Measurements from ENCODE around the gene NAGLU. TPM values are rescaled to one million over a fixed set of nuclear protein-coding genes. Genes with fewer than 3 reads are reported as not detected.

The NAGLU gene
- 10 to 100 TPM in 3 of 4 donors, 1 to 10 TPM in 1; 9.1 to 17.8 (median 11.7) TPM for total RNA-seq
- 10 to 100 TPM; 16.0 to 18.1 (median 17.5) TPM for polyA plus RNA-seq
- long read RNA-seq, donor 1, transcript NAGLU-201 (6 exons, 2,544 nt), result major isoform, 10 of 18 reads
- long read RNA-seq, donor 1, partial matches to known transcripts, result 2 of 18 reads
- long read RNA-seq, donor 1, other reads (novel, unspliced or antisense), result 6 of 18 reads
- long read RNA-seq, donor 2, transcript NAGLU-201 (6 exons, 2,544 nt), result major isoform, 26 of 55 reads
- long read RNA-seq, donor 2, partial matches to known transcripts, result 4 of 55 reads
- long read RNA-seq, donor 2, other reads (novel, unspliced or antisense), result 24 of 55 reads

DNA sequence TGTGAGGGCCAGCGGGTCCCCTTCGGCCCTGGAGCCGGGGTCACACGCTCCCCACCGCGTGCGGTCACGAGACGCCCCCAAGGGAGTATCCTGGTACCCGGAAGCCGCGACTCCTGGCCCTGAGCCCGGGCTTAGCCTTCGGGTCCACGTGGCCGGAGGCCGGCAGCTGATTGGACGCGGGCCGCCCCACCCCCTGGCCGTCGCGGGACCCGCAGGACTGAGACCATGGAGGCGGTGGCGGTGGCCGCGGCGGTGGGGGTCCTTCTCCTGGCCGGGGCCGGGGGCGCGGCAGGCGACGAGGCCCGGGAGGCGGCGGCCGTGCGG is at the start of gene NAGLU:
Gene NAGLU (plus strand): TSS at position 194 of the 324 bp plus-strand sequence. CDS start 32 bp downstream, at position 226.
- TF ChIP-seq, protein P1, sequence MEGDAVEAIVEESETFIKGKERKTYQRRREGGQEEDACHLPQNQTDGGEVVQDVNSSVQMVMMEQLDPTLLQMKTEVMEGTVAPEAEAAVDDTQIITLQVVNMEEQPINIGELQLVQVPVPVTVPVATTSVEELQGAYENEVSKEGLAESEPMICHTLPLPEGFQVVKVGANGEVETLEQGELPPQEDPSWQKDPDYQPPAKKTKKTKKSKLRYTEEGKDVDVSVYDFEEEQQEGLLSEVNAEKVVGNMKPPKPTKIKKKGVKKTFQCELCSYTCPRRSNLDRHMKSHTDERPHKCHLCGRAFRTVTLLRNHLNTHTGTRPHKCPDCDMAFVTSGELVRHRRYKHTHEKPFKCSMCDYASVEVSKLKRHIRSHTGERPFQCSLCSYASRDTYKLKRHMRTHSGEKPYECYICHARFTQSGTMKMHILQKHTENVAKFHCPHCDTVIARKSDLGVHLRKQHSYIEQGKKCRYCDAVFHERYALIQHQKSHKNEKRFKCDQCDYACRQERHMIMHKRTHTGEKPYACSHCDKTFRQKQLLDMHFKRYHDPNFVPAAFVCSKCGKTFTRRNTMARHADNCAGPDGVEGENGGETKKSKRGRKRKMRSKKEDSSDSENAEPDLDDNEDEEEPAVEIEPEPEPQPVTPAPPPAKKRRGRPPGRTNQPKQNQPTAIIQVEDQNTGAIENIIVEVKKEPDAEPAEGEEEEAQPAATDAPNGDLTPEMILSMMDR (IDR thresholded peaks at IDR 0.05), result no peak
- Histone ChIP-seq H3K36me3 (ENCODE audit: insufficient read depth in 1 of 2, low read depth in 1 of 2) (peaks cover 0 to 30% of the 10 kb centered on the region in 2 donors), H3K4me3 (peak within 1 kb of the TSS; percentile 74), H3K4me1 (peaks cover 28% of the 10 kb centered on the region), H3K9me3 (no peaks in the 10 kb centered on the region), H3K27me3 (ENCODE audit: insufficient read depth in 3 of 3, low read length in 2 of 3) (no peaks in the 10 kb centered on the region), H3K27ac (peak within 1 kb of the TSS; percentile 92)
- intact Hi-C loops (cut with DNase I), result no loop called here
- DNase-seq, result peak; percentile 98 to 99
- 0% methylated on average over 20 to 40 of the region's 40 CpGs for WGBS, 3 donors
- peak; percentile 81 to 84 (median 82) for ATAC-seq

DNA sequence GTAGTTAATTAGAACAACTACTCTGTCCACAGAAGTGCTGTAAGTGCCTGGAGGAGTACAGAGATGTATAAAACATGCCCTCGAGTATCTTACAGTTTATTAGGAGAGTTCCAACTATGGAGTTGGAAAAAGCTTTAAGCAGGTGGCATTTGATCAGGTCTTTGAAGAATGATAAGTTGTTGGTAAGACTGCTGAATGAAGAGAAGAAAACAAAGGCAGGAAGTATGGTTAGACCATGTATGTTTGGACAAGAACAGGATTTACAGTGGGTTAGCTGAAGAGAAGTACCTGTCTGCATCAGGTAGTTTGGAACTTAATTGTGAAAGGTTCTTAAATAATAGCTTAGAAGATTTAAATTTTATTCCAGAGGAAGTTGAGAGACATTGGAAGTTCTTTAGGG is 48.0 kb upstream of the NAGLU start:
- Histone ChIP-seq H3K9me3 (no peaks in the 10 kb centered on the region), H3K4me3 (no peak overlapping the region), H3K36me3 (ENCODE audit: insufficient read depth in 1 of 2, low read depth in 1 of 2) (peaks cover 28 to 100% of the 10 kb centered on the region in 2 donors), H3K27ac (no peak overlapping the region), H3K27me3 (ENCODE audit: insufficient read depth in 3 of 3, low read length in 2 of 3) (no peaks in the 10 kb centered on the region), H3K4me1 (peaks cover 4% of the 10 kb centered on the region)
- DNase-seq (no peak), ATAC-seq (no peak)
- TF ChIP-seq, protein P1 (IDR thresholded peaks at IDR 0.05), result no peak
- intact Hi-C loops (cut with DNase I), result no loop called here
- 74 to 89% (median 79%) methylated on average over 1 of the region's 1 CpG for WGBS, 3 donors

DNA sequence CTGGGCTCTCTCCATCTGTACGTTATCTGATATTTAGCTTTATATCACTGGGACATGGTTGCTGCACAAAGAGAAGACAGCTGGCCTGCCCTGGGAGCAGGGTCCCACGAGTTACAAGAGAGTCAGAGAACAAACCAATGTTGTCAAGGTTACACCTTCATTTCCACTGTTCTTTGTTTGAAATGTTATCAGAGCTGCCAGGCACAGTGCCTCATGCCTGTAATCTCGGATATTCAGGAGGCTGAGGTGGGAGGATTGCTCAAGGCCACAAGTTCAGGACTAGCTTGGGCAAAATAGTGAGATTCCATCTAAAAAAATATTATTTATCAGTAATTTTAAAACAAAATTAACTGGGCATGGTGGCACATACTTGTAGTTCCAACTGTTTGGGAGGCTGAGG is 42.7 kb upstream of the NAGLU start:
- H3K4me1 ChIP-seq, result peaks cover 25% of the 10 kb centered on the region
- TF ChIP-seq, protein P1 (IDR thresholded peaks at IDR 0.05), result no peak
- H3K36me3 ChIP-seq (ENCODE audit: insufficient read depth in 1 of 2, low read depth in 1 of 2), result peaks cover 11 to 100% of the 10 kb centered on the region in 2 donors
- WGBS, 3 donors, result 40 to 59% (median 41%) methylated on average over 3 of the region's 3 CpGs
- ATAC-seq, result no peak
- DNase-seq, result no peak
- no peak overlapping the region for H3K27ac ChIP-seq
- H3K27me3 ChIP-seq (ENCODE audit: insufficient read depth in 3 of 3, low read length in 2 of 3), result no peaks in the 10 kb centered on the region
- intact Hi-C loops (cut with DNase I), result no loop called here
- no peaks in the 10 kb centered on the region for H3K9me3 ChIP-seq
- no peak overlapping the region for H3K4me3 ChIP-seq

DNA sequence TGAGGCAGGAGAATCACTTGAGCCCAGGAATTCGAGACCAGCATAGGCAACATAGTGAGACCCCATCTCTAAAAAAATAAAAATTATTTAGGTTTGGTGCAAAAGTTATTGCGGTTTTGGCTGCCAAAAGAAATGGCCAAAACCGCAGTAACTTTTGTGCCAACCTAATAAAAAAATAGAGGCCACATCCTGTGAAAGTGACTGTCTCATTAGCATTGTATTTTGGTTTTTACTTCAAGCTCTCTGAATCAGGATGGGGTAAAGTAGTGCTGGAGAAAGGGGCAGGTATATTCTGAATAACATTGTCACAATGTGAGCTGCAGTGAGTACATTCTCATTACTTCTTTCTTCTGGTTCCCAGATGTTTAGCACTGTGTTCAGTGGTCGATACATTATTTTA is 41.4 kb upstream of the NAGLU start:
- Histone ChIP-seq H3K36me3 (ENCODE audit: insufficient read depth in 1 of 2, low read depth in 1 of 2) (peaks cover 8 to 100% of the 10 kb centered on the region in 2 donors), H3K27ac (peak overlapping the region; percentile 60), H3K9me3 (no peaks in the 10 kb centered on the region), H3K4me3 (no peak overlapping the region), H3K4me1 (peaks cover 25% of the 10 kb centered on the region), H3K27me3 (ENCODE audit: insufficient read depth in 3 of 3, low read length in 2 of 3) (no peaks in the 10 kb centered on the region)
- TF ChIP-seq, protein P1 (IDR thresholded peaks at IDR 0.05), result no peak
- intact Hi-C loops (cut with DNase I), result no loop called here
- DNase-seq, result no peak
- ATAC-seq, result no peak
- 58 to 91% (median 78%) methylated on average over 4 of the region's 4 CpGs for WGBS, 3 donors

DNA sequence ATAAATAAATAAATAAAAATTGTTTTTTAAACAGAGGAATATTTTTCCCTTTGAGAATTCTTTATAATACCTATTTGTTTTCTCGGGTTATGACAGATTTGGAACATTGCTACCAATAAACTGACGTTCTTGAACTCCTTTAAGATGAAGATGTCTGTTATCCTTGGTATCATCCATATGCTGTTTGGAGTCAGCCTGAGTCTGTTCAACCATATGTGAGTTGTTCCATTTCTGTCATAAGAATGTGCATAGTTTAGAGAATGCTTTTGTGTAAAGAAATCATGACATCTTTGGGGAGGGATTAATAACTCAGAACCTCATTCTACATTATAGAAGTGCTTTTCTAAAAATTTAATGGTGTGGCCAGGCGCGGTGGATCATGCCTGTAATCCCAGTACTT is 37.2 kb upstream of the NAGLU start:
- no peak overlapping the region for H3K27ac ChIP-seq
- 94 to 97% (median 95%) methylated on average over 4 of the region's 4 CpGs for WGBS, 3 donors
- H3K4me3 ChIP-seq, result no peak overlapping the region
- TF ChIP-seq, protein P1 (IDR thresholded peaks at IDR 0.05), result no peak
- intact Hi-C loops (cut with DNase I), result no loop called here
- peaks cover 18% of the 10 kb centered on the region for H3K4me1 ChIP-seq
- H3K9me3 ChIP-seq, result no peaks in the 10 kb centered on the region
- no peak for ATAC-seq
- H3K27me3 ChIP-seq (ENCODE audit: insufficient read depth in 3 of 3, low read length in 2 of 3), result no peaks in the 10 kb centered on the region
- peaks cover 16 to 100% of the 10 kb centered on the region in 2 donors for H3K36me3 ChIP-seq (ENCODE audit: insufficient read depth in 1 of 2, low read depth in 1 of 2)
- no peak for DNase-seq

Measured in psoas muscle (tissue), 8 donors.